HEK293 (cell line): ENCODE results near the gene BET1L.

ENCODE experiments used
- CTCF ChIP-seq: fragments of 450-650 bp; formaldehyde crosslinking; IDR thresholded peaks from 2 replicates; pipeline ENCODE4 v1.5.1; 2016; ENCODE audit warnings: missing biosample characterization, missing genetic modification characterization
- KLF16 ChIP-seq: fragments of 450-650 bp; formaldehyde crosslinking; IDR thresholded peaks from 2 replicates; pipeline ENCODE4 v1.5.1; 2017; ENCODE audit warnings: missing biosample characterization, missing genetic modification characterization
- ZNF2 ChIP-seq: fragments of 450-650 bp; formaldehyde crosslinking; IDR thresholded peaks from 2 replicates; pipeline ENCODE4 v1.5.1; 2016; ENCODE audit warnings: missing biosample characterization, missing genetic modification characterization
- ZNF416 ChIP-seq: fragments of 450-650 bp; formaldehyde crosslinking; IDR thresholded peaks from 2 replicates; pipeline ENCODE4 v1.5.1; 2016; ENCODE audit warnings: missing biosample characterization, missing genetic modification characterization

GRCh38 chr11:206526-207207 is 532 bp downstream of the BET1L start:
- TF ChIP-seq CTCF (tag by site-specific recombination): no peak
- TF ChIP-seq KLF16 (tag by site-specific recombination): no peak
- no peak for TF ChIP-seq ZNF416
- no peak for TF ChIP-seq ZNF2
